ENCODE data around the gene PEX11G. TPM values are rescaled to one million over a fixed set of nuclear protein-coding genes. Genes with fewer than 3 reads are reported as not detected.

The PEX11G gene
- polyA plus RNA-seq, 1 donor from 2014 or later = 1.3 TPM

GRCh38 chr19:7509625-7510024, 20.8 kb upstream of the PEX11G start:
- H3K4me2 ChIP-seq (ENCODE audit: low read length) = no peak overlapping the region
- TF ChIP-seq CTCF (IDR thresholded peaks at IDR 0.05; ENCODE audit: poor library complexity, severe bottlenecking) (no peak), TAF1 (IDR thresholded peaks at IDR 0.05; ENCODE audit: low read depth) (no peak), EP300 (conservative IDR thresholded peaks at IDR 0.05; ENCODE audit: poor library complexity, severe bottlenecking) (no peak), POLR2AphosphoS5 (IDR thresholded peaks at IDR 0.05) (no peak), MXI1 (conservative IDR thresholded peaks at IDR 0.05; ENCODE audit: poor library complexity, severe bottlenecking) (no peak), REST (IDR thresholded peaks at IDR 0.05; ENCODE audit: borderline replicate concordance) (no peak), EZH2 (IDR thresholded peaks at IDR 0.05; ENCODE audit: borderline replicate concordance, insufficient read depth, low read length, poor library complexity, severe bottlenecking) (no peak), SMC3 (conservative IDR thresholded peaks at IDR 0.05; ENCODE audit: poor library complexity) (no peak), RAD21 (conservative IDR thresholded peaks at IDR 0.05) (no peak)
- no peaks in the 10 kb centered on the region for H4K20me1 ChIP-seq (ENCODE audit: insufficient read depth)
- no peaks in the 10 kb centered on the region for H3F3A ChIP-seq (ENCODE audit: insufficient read depth, low read length, poor library complexity, severe bottlenecking)
- H3K9me3 ChIP-seq (ENCODE audit: low read length) = no peaks in the 10 kb centered on the region
- no peak overlapping the region for H3K9ac ChIP-seq (ENCODE audit: low read length)
- H3K27ac ChIP-seq (ENCODE audit: low read length) = no peak overlapping the region
- H3K27me3 ChIP-seq (ENCODE audit: insufficient read depth, low read depth, low read length) = no peaks in the 10 kb centered on the region
- no peaks in the 10 kb centered on the region for H3K9me2 ChIP-seq (ENCODE audit: insufficient read depth, low read length)
- no peak overlapping the region for H2AFZ ChIP-seq (ENCODE audit: low read depth, low read length)
- no peaks in the 10 kb centered on the region for H3K36me3 ChIP-seq (ENCODE audit: insufficient read depth, low read length)
- no peak overlapping the region for H3K4me3 ChIP-seq (ENCODE audit: low read length)
- H3K79me2 ChIP-seq (replicated peaks; ENCODE audit: insufficient read depth, low read length) = no peaks in the 10 kb centered on the region

- no peak overlapping the region for H3K4me3 ChIP-seq (ENCODE audit: low read length)
- H4K20me1 ChIP-seq (ENCODE audit: insufficient read depth) = no peaks in the 10 kb centered on the region
- no peaks in the 10 kb centered on the region for H3K36me3 ChIP-seq (ENCODE audit: insufficient read depth, low read length)
- H2AFZ ChIP-seq (ENCODE audit: low read depth, low read length) = no peak overlapping the region
- H3K4me2 ChIP-seq (ENCODE audit: low read length) = no peak overlapping the region
- no peaks in the 10 kb centered on the region for H3K27me3 ChIP-seq (ENCODE audit: insufficient read depth, low read depth, low read length)
- no peaks in the 10 kb centered on the region for H3K9me2 ChIP-seq (ENCODE audit: insufficient read depth, low read length)
- TF ChIP-seq TAF1 (IDR thresholded peaks at IDR 0.05; ENCODE audit: low read depth) = no peak
- no peak for TF ChIP-seq POLR2AphosphoS5 (IDR thresholded peaks at IDR 0.05)
- no peaks in the 10 kb centered on the region for H3K9me3 ChIP-seq (ENCODE audit: low read length)
- H3K9ac ChIP-seq (ENCODE audit: low read length) = no peak overlapping the region
- H3K79me2 ChIP-seq (replicated peaks; ENCODE audit: insufficient read depth, low read length) = no peaks in the 10 kb centered on the region
- H3F3A ChIP-seq (ENCODE audit: insufficient read depth, low read length, poor library complexity, severe bottlenecking) = no peaks in the 10 kb centered on the region
- H3K27ac ChIP-seq (ENCODE audit: low read length) = no peak overlapping the region
These were observed 19.0 kb upstream of the PEX11G start for GRCh38 chr19:7507884-7508283.
